Measurements from ENCODE around the gene PLCL1. TPM values are rescaled to one million over a fixed set of nuclear protein-coding genes. Genes with fewer than 3 reads are reported as not detected.

Gene PLCL1
- total and polyA plus RNA-seq, 8 donors = 0.93 to 28.7 (median 3.1) TPM

GRCh38 chr2:198042189-198042588 lies 237.8 kb downstream of the PLCL1 start:
- no peak for DNase-seq
- no peak overlapping the region for H3K27ac ChIP-seq
- intact Hi-C loops (cut with DNase I; ENCODE audit: low total_unique reads) = no loop called here
- H3K4me3 ChIP-seq = no peak overlapping the region
- H3K36me3 ChIP-seq = no peaks in the 10 kb centered on the region
- no peak for TF ChIP-seq POLR2AphosphoS5 (IDR thresholded peaks at IDR 0.05)
- H3K9me3 ChIP-seq = no peaks in the 10 kb centered on the region
- peaks cover 0 to 22% (median 0%) of the 10 kb centered on the region in 4 donors for H3K4me1 ChIP-seq
- no peaks in the 10 kb centered on the region for H3K27me3 ChIP-seq
- WGBS, 5 donors = 9 to 83% (median 55%) methylated on average over 1 of the region's 1 CpG

DNA sequence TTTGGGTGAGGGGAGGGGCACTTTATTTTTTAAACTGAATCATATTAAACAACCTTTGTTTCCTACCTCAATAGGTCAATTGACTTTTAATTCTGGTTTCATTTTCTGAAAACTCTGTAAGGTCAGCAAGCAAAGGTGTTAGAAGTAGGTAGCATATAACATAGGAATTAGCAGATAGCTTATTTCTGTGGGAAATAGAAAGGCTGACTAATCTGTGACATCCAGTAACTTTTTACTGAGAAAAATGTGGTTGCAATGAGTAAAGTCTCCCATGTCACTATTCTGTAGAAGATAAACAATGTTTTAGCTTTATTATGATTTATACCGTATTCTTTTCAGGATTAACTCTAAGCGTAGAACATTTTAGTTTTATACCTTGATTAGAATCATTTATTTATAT lies 240.4 kb downstream of the PLCL1 start:
- WGBS, 5 donors = 72 to 93% (median 83%) methylated on average over 2 of the region's 2 CpGs
- Histone ChIP-seq H3K27ac (no peak overlapping the region), H3K27me3 (no peaks in the 10 kb centered on the region), H3K36me3 (no peaks in the 10 kb centered on the region), H3K9me3 (no peaks in the 10 kb centered on the region), H3K4me3 (no peak overlapping the region), H3K4me1 (peaks cover 0 to 5% (median 0%) of the 10 kb centered on the region in 4 donors)
- intact Hi-C loops (cut with DNase I; ENCODE audit: low total_unique reads) = no loop called here
- TF ChIP-seq POLR2A (IDR thresholded peaks at IDR 0.05) (no peak), POLR2AphosphoS5 (IDR thresholded peaks at IDR 0.05) (no peak), CTCF (IDR thresholded peaks at IDR 0.05) (no peak), EP300 (IDR thresholded peaks at IDR 0.05) (no peak)
- no peak for DNase-seq

- intact Hi-C loops (cut with DNase I; ENCODE audit: low total_unique reads) = no loop called here
- H3K36me3 ChIP-seq = no peaks in the 10 kb centered on the region
- H3K9me3 ChIP-seq = no peaks in the 10 kb centered on the region
- H3K27ac ChIP-seq = no peak overlapping the region
- H3K4me1 ChIP-seq = peaks cover 0 to 5% (median 0%) of the 10 kb centered on the region in 4 donors
- no peak overlapping the region for H3K4me3 ChIP-seq
- DNase-seq = no peak
- no peaks in the 10 kb centered on the region for H3K27me3 ChIP-seq
- TF ChIP-seq EP300 (IDR thresholded peaks at IDR 0.05) (no peak), POLR2A (IDR thresholded peaks at IDR 0.05) (no peak), CTCF (IDR thresholded peaks at IDR 0.05) (no peak), POLR2AphosphoS5 (IDR thresholded peaks at IDR 0.05) (no peak)
These were observed 240.8 kb downstream of the PLCL1 start for GRCh38 chr2:198045227-198045626.

DNA sequence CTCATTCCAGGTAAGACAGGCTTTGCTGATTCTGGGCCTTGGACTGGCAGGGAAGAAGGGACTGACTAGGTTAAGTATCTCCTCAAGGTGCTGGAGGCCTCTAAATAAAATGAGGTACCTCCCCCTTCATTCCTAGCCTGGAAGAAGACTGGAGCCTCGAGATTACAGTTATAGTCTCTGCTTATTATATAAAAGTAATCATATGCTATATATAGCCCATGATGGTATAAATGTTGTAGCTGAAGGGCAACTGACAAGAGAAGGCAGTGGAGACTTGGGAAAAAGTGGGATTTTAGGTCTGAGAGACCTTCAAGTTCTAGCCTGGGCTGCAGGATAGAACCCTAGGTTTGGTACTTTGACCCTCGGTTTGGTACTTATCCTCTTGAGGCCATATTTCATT lies 248.3 kb downstream of the PLCL1 start:
- Histone ChIP-seq H3K4me3 (no peak overlapping the region), H3K27ac (no peak overlapping the region), H3K36me3 (no peaks in the 10 kb centered on the region), H3K27me3 (no peaks in the 10 kb centered on the region), H3K4me1 (peaks cover 0 to 4% (median 0%) of the 10 kb centered on the region in 4 donors), H3K9me3 (no peaks in the 10 kb centered on the region)
- DNase-seq = no peak
- WGBS, 5 donors = 71 to 78% (median 75%) methylated on average over 2 of the region's 2 CpGs
- TF ChIP-seq POLR2A (IDR thresholded peaks at IDR 0.05) = no peak
- no peak for TF ChIP-seq CTCF (IDR thresholded peaks at IDR 0.05)
- no peak for TF ChIP-seq EP300 (IDR thresholded peaks at IDR 0.05)
- TF ChIP-seq POLR2AphosphoS5 (IDR thresholded peaks at IDR 0.05) = no peak
- intact Hi-C loops (cut with DNase I; ENCODE audit: low total_unique reads) = no loop called here

- Histone ChIP-seq H3K4me3 (no peak overlapping the region), H3K27ac (no peak overlapping the region), H3K36me3 (no peaks in the 10 kb centered on the region), H3K9me3 (no peaks in the 10 kb centered on the region), H3K4me1 (peaks cover 0 to 4% (median 0%) of the 10 kb centered on the region in 4 donors), H3K27me3 (no peaks in the 10 kb centered on the region)
- WGBS, 5 donors = 93 to 100% (median 100%) methylated on average over 1 of the region's 1 CpG
- no peak for DNase-seq
- intact Hi-C loops (cut with DNase I; ENCODE audit: low total_unique reads) = no loop called here
- TF ChIP-seq EP300 (IDR thresholded peaks at IDR 0.05) (no peak), CTCF (IDR thresholded peaks at IDR 0.05) (no peak), POLR2A (IDR thresholded peaks at IDR 0.05) (no peak)
These were observed 248.8 kb downstream of the PLCL1 start for GRCh38 chr2:198053148-198053547.
